H9 (cell line): ENCODE measurements around the gene LEF1. TPM values are rescaled to one million over a fixed set of nuclear protein-coding genes. Genes with fewer than 3 reads are reported as not detected.

Source experiments
- DNase-seq: peaks from one replicate; pipeline ENCODE4 v3.0.0-alpha.2; 2017
- H2AFZ ChIP-seq: one replicate; pipeline ENCODE4 v1.6.1; 2013; ENCODE audit warnings: mild to moderate bottlenecking, low read length, control low read depth, moderate library complexity
- H2AK5ac ChIP-seq: 2 replicates; pipeline ENCODE4 v1.6.1; 2013; ENCODE audit warnings: low read length, control low read depth, mixed read lengths; ENCODE audit not compliant: insufficient read length
- H2BK120ac ChIP-seq: one replicate; pipeline ENCODE4 v1.6.1; 2013; ENCODE audit warnings: low read depth, mild to moderate bottlenecking, low read length, control low read depth, inconsistent platforms; ENCODE audit not compliant: poor library complexity, severe bottlenecking
- H2BK12ac ChIP-seq: 2 replicates; pipeline ENCODE4 v1.6.1; 2013; ENCODE audit warnings: low read length, control low read depth, mixed read lengths, low read depth; ENCODE audit not compliant: insufficient read length
- H2BK15ac ChIP-seq: 2 replicates; pipeline ENCODE4 v1.6.1; 2013; ENCODE audit warnings: low read depth, low read length, control low read depth
- H2BK20ac ChIP-seq: one replicate; pipeline ENCODE4 v1.6.1; 2013; ENCODE audit warnings: low read depth, mild to moderate bottlenecking, low read length, control low read depth, inconsistent platforms; ENCODE audit not compliant: poor library complexity, severe bottlenecking
- H2BK5ac ChIP-seq: 2 replicates; pipeline ENCODE4 v1.6.1; 2013; ENCODE audit warnings: low read length, control low read depth, mixed read lengths; ENCODE audit not compliant: insufficient read length
- H3K14ac ChIP-seq: 2 replicates; pipeline ENCODE4 v1.6.1; 2013; ENCODE audit warnings: low read length, control low read depth; ENCODE audit not compliant: insufficient read depth
- H3K18ac ChIP-seq: 2 replicates; pipeline ENCODE4 v1.6.1; 2013; ENCODE audit warnings: low read depth, mild to moderate bottlenecking, mixed read lengths, low read length, control low read depth; ENCODE audit not compliant: insufficient read length
- H3K23ac ChIP-seq: 2 replicates; pipeline ENCODE4 v1.6.1; 2013; ENCODE audit warnings: low read length, control low read depth, mixed read lengths, low read depth; ENCODE audit not compliant: insufficient read length
- H3K23me2 ChIP-seq: 2 replicates; pipeline ENCODE4 v1.6.1; 2013; ENCODE audit warnings: low read depth, mild to moderate bottlenecking, mixed read lengths, low read length, control low read depth; ENCODE audit not compliant: insufficient read length, poor library complexity, severe bottlenecking
- H3K27ac ChIP-seq: 2 replicates; pipeline ENCODE4 v1.5.1; 2013; ENCODE audit warnings: low read length, control low read depth, mixed read lengths, low read depth; ENCODE audit not compliant: insufficient read length
- H3K27me3 ChIP-seq: 2 replicates; pipeline ENCODE4 v1.6.1; 2013; ENCODE audit warnings: low read length, control low read depth, inconsistent platforms; ENCODE audit not compliant: insufficient read depth
- H3K4ac ChIP-seq: 2 replicates; pipeline ENCODE4 v1.6.1; 2013; ENCODE audit warnings: low read depth, mild to moderate bottlenecking, control low read depth, inconsistent platforms, low read length, moderate library complexity
- H3K4me1 ChIP-seq: 2 replicates; pipeline ENCODE4 v1.6.1; 2013; ENCODE audit warnings: low read length, control low read depth, inconsistent platforms; ENCODE audit not compliant: insufficient read depth
- H3K4me2 ChIP-seq: 2 replicates; pipeline ENCODE4 v1.6.1; 2013; ENCODE audit warnings: low read length, control low read depth, mixed read lengths; ENCODE audit not compliant: insufficient read length, insufficient read depth
- H3K56ac ChIP-seq: 2 replicates; pipeline ENCODE4 v1.6.1; 2013; ENCODE audit warnings: low read depth, mild to moderate bottlenecking, mixed read lengths, low read length, control low read depth; ENCODE audit not compliant: insufficient read length
- H3K79me1 ChIP-seq: 2 replicates; pipeline ENCODE4 v1.6.1; 2013; ENCODE audit warnings: low read depth, mild to moderate bottlenecking, moderate library complexity, low read length, control low read depth, inconsistent platforms; ENCODE audit not compliant: insufficient read depth, poor library complexity, severe bottlenecking
- H3K79me2 ChIP-seq: 2 replicates; pipeline ENCODE4 v1.6.1; 2013; ENCODE audit warnings: low read length, control low read depth, inconsistent platforms; ENCODE audit not compliant: insufficient read depth
- H3K9ac ChIP-seq: 2 replicates; pipeline ENCODE4 v1.6.1; 2013; ENCODE audit warnings: low read length, control low read depth, mixed read lengths; ENCODE audit not compliant: insufficient read length; ENCODE audit errors: extremely low read depth
- H3K9me3 ChIP-seq: one replicate; pipeline ENCODE4 v1.6.1; 2013; ENCODE audit warnings: low read depth, low read length, inconsistent platforms; ENCODE audit not compliant: control insufficient read depth
- H3T11ph ChIP-seq: one replicate; pipeline ENCODE4 v1.6.1; 2013; ENCODE audit warnings: mild to moderate bottlenecking, low read length, control low read depth, inconsistent platforms
- H4K20me1 ChIP-seq: one replicate; pipeline ENCODE4 v1.6.1; 2013; ENCODE audit not compliant: control insufficient read depth, insufficient read length, insufficient read depth
- H4K5ac ChIP-seq: 2 replicates; pipeline ENCODE4 v1.6.1; 2013; ENCODE audit warnings: low read depth, mild to moderate bottlenecking, mixed read lengths, low read length, control low read depth; ENCODE audit not compliant: insufficient read length
- H4K8ac ChIP-seq: replicated peaks from 2 replicates; pipeline ENCODE4 v1.6.1; 2013; ENCODE audit warnings: low read length, control low read depth, mixed read lengths, low read depth; ENCODE audit not compliant: insufficient read length
- H4K91ac ChIP-seq: 2 replicates; pipeline ENCODE4 v1.6.1; 2013; ENCODE audit warnings: low read depth, mild to moderate bottlenecking, moderate library complexity, mixed read lengths, low read length, control low read depth; ENCODE audit not compliant: insufficient read length
- H3K27ac Mint-ChIP-seq, 3 experiments: 2 replicates in 2 of 3; 3 replicates in 1 of 3; pipeline ENCODE4 v1.8.0; 2020 to 2021; ENCODE audit warnings: mixed read lengths in 3 of 3, mild to moderate bottlenecking in 1 of 3, moderate library complexity in 1 of 3
- H3K27me3 Mint-ChIP-seq: 2 replicates; pipeline ENCODE4 v1.8.0; 2021; ENCODE audit warnings: low read depth, mild to moderate bottlenecking, moderate library complexity, mixed read lengths
- H3K36me3 Mint-ChIP-seq, 3 experiments: 2 replicates in 2 of 3; 3 replicates in 1 of 3; pipeline ENCODE4 v1.8.0; 2020 to 2021; ENCODE audit warnings: low read depth in 3 of 3, mixed read lengths in 3 of 3; ENCODE audit not compliant: insufficient read depth in 1 of 3
- H3K4me1 Mint-ChIP-seq, 2 experiments: 2 replicates each; pipeline ENCODE4 v1.8.0; 2020; ENCODE audit warnings: mixed read lengths in 2 of 2
- H3K4me3 Mint-ChIP-seq, 2 experiments: 2 replicates in 1 of 2; 3 replicates in 1 of 2; pipeline ENCODE4 v1.8.0; 2020 to 2021; ENCODE audit warnings: mild to moderate bottlenecking in 2 of 2, mixed read lengths in 2 of 2, moderate library complexity in 1 of 2
- H3K9me3 Mint-ChIP-seq, 2 experiments: 2 replicates in 1 of 2; 3 replicates in 1 of 2; pipeline ENCODE4 v1.8.0; 2020; ENCODE audit warnings: mild to moderate bottlenecking in 2 of 2, mixed read lengths in 2 of 2, moderate library complexity in 1 of 2
- CTCF ChIP-seq: fragments of 200-600 bp; sonication (generic); conservative IDR thresholded peaks from 3 replicates; pipeline ENCODE4 v1.8.0; 2021; ENCODE audit warnings: antibody characterized with exemption, mild to moderate bottlenecking
- WGBS: extraction: QIAGEN DNeasy Blood & Tissue Kit; methylation state at CpG from one replicate; pipeline ENCODE4 v1.1.7; 2013; ENCODE audit warnings: missing lambda C conversion rate, low lambda C conversion rate, mixed read lengths; ENCODE audit not compliant: insufficient read length; ENCODE audit errors: extremely low coverage; 5-methylcytosine and 5-hydroxymethylcytosine counted together
- total RNA-seq: library from RNA; stranded (reverse); gene quantifications from 2 replicates; pipeline ENCODE4 v1.2.1, GENCODE V29; 2021

The LEF1 gene
- total RNA-seq, 1 experiment from 2014 or later: 2.5 TPM

- no CpG with 5 or more reads among the region's 43 CpGs for WGBS
- no peaks in the 10 kb centered on the region for H3K9me3 ChIP-seq
- H2AK5ac ChIP-seq: no peak overlapping the region
- H3K4ac ChIP-seq: no peak overlapping the region
- no peaks in the 10 kb centered on the region for H4K20me1 ChIP-seq
- no peak overlapping the region for H2BK20ac ChIP-seq
- peaks cover 4% of the 10 kb centered on the region for H3K4me1 ChIP-seq
- no peaks in the 10 kb centered on the region for H3K79me2 ChIP-seq
- peak overlapping the region; percentile 50 to 83 for H3K4me3 Mint-ChIP-seq
- H3K36me3 Mint-ChIP-seq: no peaks in the 10 kb centered on the region
- TF ChIP-seq CTCF: peak; percentile 28; the same call in 1 of the 3 replicates
- peak overlapping the region; percentile 67 for H3K4me2 ChIP-seq
- H3K23ac ChIP-seq: no peak overlapping the region
- no peak overlapping the region for H3K27ac ChIP-seq
- H2BK120ac ChIP-seq: no peak overlapping the region
- H3T11ph ChIP-seq: no peak overlapping the region
- H3K27me3 Mint-ChIP-seq: peaks cover 98% of the 10 kb centered on the region
- no peak overlapping the region for H3K56ac ChIP-seq
- peaks cover 31% of the 10 kb centered on the region for H3K23me2 ChIP-seq
- H3K27me3 ChIP-seq: peaks cover 71% of the 10 kb centered on the region
- H3K14ac ChIP-seq: no peak overlapping the region
- no peak overlapping the region for H2BK15ac ChIP-seq
- no peak overlapping the region for H3K18ac ChIP-seq
- no peak overlapping the region for H3K9ac ChIP-seq
- H2BK12ac ChIP-seq: no peak overlapping the region
- no peak overlapping the region for H3K27ac Mint-ChIP-seq
- no peak overlapping the region for H2BK5ac ChIP-seq
- no peaks in the 10 kb centered on the region for H3K79me1 ChIP-seq
- H4K8ac ChIP-seq: no peak overlapping the region
- H4K5ac ChIP-seq: no peak overlapping the region
- no peak overlapping the region for H4K91ac ChIP-seq
- peaks cover 38 to 45% of the 10 kb centered on the region in 2 experiments for H3K4me1 Mint-ChIP-seq
- H2AFZ ChIP-seq: no peak overlapping the region
- peaks cover 0 to 4% of the 10 kb centered on the region in 2 experiments; a peak in 2 of 5 replicates for H3K9me3 Mint-ChIP-seq
- DNase-seq: peak; percentile 44
Measured at GRCh38 chr4:108172231-108172752, 3.6 kb upstream of the LEF1 start.
